Bronchial epithelial cell (primary cell): ENCODE results near the gene ZNF480. TPM values are rescaled to one million over a fixed set of nuclear protein-coding genes. Genes with fewer than 3 reads are reported as not detected.
"Not testable (repeated sequence)": the region's sequence is repeated elsewhere in the genome, so short reads cannot be mapped to it uniquely, and the experiment has no call there.

ENCODE experiments used
- DNase-seq: peaks from one replicate; pipeline ENCODE4 v3.0.0-alpha.2; 2010; ENCODE audit warnings: low read depth
- FAIRE-seq: peaks from 2 replicates; lab custom pipeline; 2011; peaks lifted over from hg19 to GRCh38; lab: Jason Lieb, UNC
- H3K27me3 ChIP-seq: 2 replicates; pipeline ENCODE4 v1.5.1; 2011; ENCODE audit warnings: low read length; ENCODE audit not compliant: control insufficient read depth, insufficient read depth
- H3K36me3 ChIP-seq: 2 replicates; pipeline ENCODE4 v1.5.1; 2011; ENCODE audit warnings: low read length; ENCODE audit not compliant: control insufficient read depth, insufficient read depth
- H3K4me3 ChIP-seq: 2 replicates; pipeline ENCODE4 v1.5.1; 2011; ENCODE audit warnings: mild to moderate bottlenecking, low read depth, low read length, control low read depth
- CTCF ChIP-seq: IDR thresholded peaks from 2 replicates; pipeline ENCODE4 v1.5.1; 2011; ENCODE audit warnings: mild to moderate bottlenecking, moderate library complexity, low read length, control low read depth, inconsistent platforms; ENCODE audit not compliant: insufficient read depth, severe bottlenecking
- total RNA-seq: library from RNA; depleted of rRNA; stranded (reverse); fragments of >200 nt; gene quantifications from 2 replicates; pipeline ENCODE4 v1.2.1, GENCODE V29; 2014

Gene ZNF480
- total RNA-seq: 2.6 and 2.7 TPM in 2 replicates

- FAIRE-seq: no peak
- TF ChIP-seq CTCF: peak; percentile 21
- H3K36me3 ChIP-seq: peaks cover 7% of the 10 kb centered on the region
- H3K4me3 ChIP-seq: peak within 1 kb of the TSS; percentile 81
- H3K27me3 ChIP-seq: no peaks in the 10 kb centered on the region
- DNase-seq: peak; percentile 55
These were observed at the start of gene ZNF480 for GRCh38 chr19:52296773-52297600. Gene ZNF480 (plus strand): TSS chr19:52297169. CDS start chr19:52300413, 3,244 bp downstream.

- H3K36me3 ChIP-seq: no peaks in the 10 kb centered on the region
- no peak for FAIRE-seq
- no peaks in the 10 kb centered on the region for H3K27me3 ChIP-seq
- DNase-seq: no peak
- H3K4me3 ChIP-seq: no peak overlapping the region
- peak; percentile 30 for TF ChIP-seq CTCF
These were observed 48.7 kb upstream of the ZNF480 start for GRCh38 chr19:52248241-52248640.

- DNase-seq: no peak
- FAIRE-seq: no peak
- TF ChIP-seq CTCF: no peak
- Histone ChIP-seq H3K27me3 (no peaks in the 10 kb centered on the region), H3K4me3 (no peak overlapping the region), H3K36me3 (no peaks in the 10 kb centered on the region)
These were observed 38.5 kb upstream of the ZNF480 start for GRCh38 chr19:52258426-52258825.

GRCh38 chr19:52265556-52265955 lies 31.4 kb upstream of the ZNF480 start:
- DNase-seq: peak; percentile 40
- not testable (repeated sequence) for H3K4me3 ChIP-seq, H3K27me3 ChIP-seq, H3K36me3 ChIP-seq, FAIRE-seq

- peaks cover 6% of the 10 kb centered on the region for H3K36me3 ChIP-seq
- no peaks in the 10 kb centered on the region for H3K27me3 ChIP-seq
- peak within 1 kb of the TSS; percentile 99 for H3K4me3 ChIP-seq
- TF ChIP-seq CTCF: no peak
- FAIRE-seq (no peak), DNase-seq (peak; percentile 82)
These were observed 27.4 kb upstream of the ZNF480 start, which contains the start of gene ZNF766 for GRCh38 chr19:52269338-52270261. Gene ZNF766 (plus strand): TSS chr19:52269587. CDS start chr19:52269614, 27 bp downstream.

GRCh38 chr19:52270266-52270885 lies 26.6 kb upstream of the ZNF480 start:
- Histone ChIP-seq H3K4me3 (peak overlapping the region; percentile 99), H3K36me3 (peaks cover 6% of the 10 kb centered on the region), H3K27me3 (no peaks in the 10 kb centered on the region)
- DNase-seq (peak; percentile 1), FAIRE-seq (no peak)
- no peak for TF ChIP-seq CTCF
